ENCODE measurements around the gene KRT73. TPM values are rescaled to one million over a fixed set of nuclear protein-coding genes. Genes with fewer than 3 reads are reported as not detected.

Gene KRT73
- total and polyA plus RNA-seq, 5 experiments from 2014 or later: 0.72 to 10.0 (median 8.5) TPM

DNA sequence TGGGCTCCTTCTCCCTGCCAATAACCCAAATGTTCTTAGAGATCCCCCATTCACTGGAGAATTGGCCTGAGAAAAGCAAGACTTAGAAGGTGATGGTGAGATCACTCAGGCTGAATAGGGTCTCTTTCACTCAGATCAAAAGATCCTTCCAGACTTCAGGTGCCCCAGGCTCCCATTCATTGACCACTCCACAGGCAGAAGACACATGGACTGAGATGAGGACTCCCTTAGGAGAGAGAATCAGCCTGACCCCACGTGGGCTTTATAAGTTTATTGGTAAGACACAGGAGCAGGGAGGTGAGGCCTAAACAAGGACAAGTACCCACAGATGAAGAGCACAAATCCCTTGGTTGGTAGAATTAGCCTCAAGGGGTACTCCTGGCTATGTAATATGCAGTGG lies 11.0 kb downstream of the KRT73 start:
- peak overlapping the region; percentile 9 to 100 (median 96) for H3K27ac Mint-ChIP-seq
- H3K27me3 Mint-ChIP-seq: peaks cover 0 to 1% (median 0%) of the 10 kb centered on the region in 5 donors

DNA sequence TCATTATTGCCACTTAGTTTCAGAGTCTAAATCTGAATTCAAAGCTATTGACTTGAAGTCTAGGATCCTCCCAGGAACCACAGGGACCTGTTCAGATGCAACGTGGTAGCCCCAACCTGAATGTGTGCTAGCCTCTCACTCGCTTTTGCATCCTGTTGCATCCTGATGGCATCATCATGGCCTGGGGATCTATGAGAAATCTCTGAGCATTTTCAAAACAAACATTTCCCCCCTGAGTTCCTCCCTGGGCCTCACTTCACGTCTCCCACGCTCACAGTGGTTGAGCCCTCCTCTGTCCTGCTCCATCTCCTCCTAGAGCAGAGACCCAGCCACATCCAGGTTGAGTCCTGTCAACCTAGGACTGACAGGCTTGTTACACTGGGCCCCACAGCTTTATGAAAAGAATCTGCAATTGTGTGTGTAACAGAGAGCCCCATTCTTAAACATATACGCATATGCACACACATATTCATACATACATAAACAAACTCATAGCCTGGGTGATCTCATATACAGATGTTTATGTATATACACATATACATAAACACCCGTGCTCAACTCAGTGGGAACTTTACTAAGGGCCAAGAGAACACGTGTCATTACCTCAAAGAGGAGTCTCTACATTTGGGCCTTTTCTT lies 11.7 kb downstream of the KRT73 start:
- POLR2A ChIA-PET: interaction anchor here (1.2 to 1.6 kb wide), 3 partner anchors 17 to 41 kb away, joined by 3 to 4 read pairs (median 4); no protein-coding TSS in a partner anchor
- ATAC-seq: no peak
- Mint-ChIP-seq H3K27ac (peak overlapping the region in 9 of 10 donors; percentile 91 to 100 (median 97)), H3K27me3 (peaks cover 0 to 1% (median 0%) of the 10 kb centered on the region in 5 donors), H3K4me3 (peak overlapping the region in 6 of 10 donors; percentile 20 to 65 (median 44)), H3K9me3 (no peaks in the 10 kb centered on the region), H3K4me1 (peaks cover 60 to 99% (median 97%) of the 10 kb centered on the region in 4 donors), H3K36me3 (peaks cover 0 to 3% (median 1%) of the 10 kb centered on the region in 3 donors)
- DNase-seq: no peak

More for the DNA sequence above, 11.0 kb downstream of the KRT73 start:
- Mint-ChIP-seq H3K9me3 (no peaks in the 10 kb centered on the region), H3K4me3 (peak overlapping the region in 4 of 10 donors; percentile 12 to 69 (median 50)), H3K4me1 (peaks cover 62 to 99% (median 97%) of the 10 kb centered on the region in 4 donors), H3K36me3 (peaks cover 0 to 3% (median 1%) of the 10 kb centered on the region in 3 donors)
- ATAC-seq (no peak), DNase-seq (no peak)
- POLR2A ChIA-PET: interaction anchor here (5.8 kb wide), 1 partner anchor 20 kb away, joined by 130 read pairs; no protein-coding TSS in a partner anchor

DNA sequence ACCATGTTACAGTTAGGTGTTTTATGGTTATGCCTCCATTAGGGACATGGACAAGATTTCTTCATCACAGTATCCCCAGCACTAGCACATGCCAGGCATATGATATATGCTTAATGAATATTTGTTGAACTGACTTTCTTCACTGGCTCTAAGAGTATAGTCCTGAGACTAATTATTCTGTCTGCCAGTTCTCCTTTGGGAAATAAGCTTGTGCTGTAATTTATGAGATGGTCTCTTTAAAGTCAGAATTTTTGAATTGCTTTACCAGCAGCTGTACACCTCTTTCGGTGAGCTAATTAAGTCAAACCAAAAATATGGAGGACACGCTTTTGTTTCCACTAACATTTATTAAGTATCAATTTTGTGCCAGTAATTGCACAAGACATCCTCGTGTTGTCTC lies 12.3 kb downstream of the KRT73 start:
- peak overlapping the region in 9 of 10 donors; percentile 63 to 99 (median 93) for H3K27ac Mint-ChIP-seq
- no peak for DNase-seq
- POLR2A ChIA-PET: interaction anchor here (1.2 to 1.6 kb wide), 3 partner anchors 16 to 42 kb away, joined by 3 to 4 read pairs (median 4); no protein-coding TSS in a partner anchor
- peak overlapping the region in 6 of 10 donors; percentile 0 to 71 (median 41) for H3K4me3 Mint-ChIP-seq
- H3K9me3 Mint-ChIP-seq: no peaks in the 10 kb centered on the region
- peaks cover 0 to 1% (median 0%) of the 10 kb centered on the region in 5 donors for H3K27me3 Mint-ChIP-seq
- H3K36me3 Mint-ChIP-seq: peaks cover 0 to 3% (median 1%) of the 10 kb centered on the region in 3 donors
- ATAC-seq: no peak
- H3K4me1 Mint-ChIP-seq: peaks cover 56 to 94% (median 94%) of the 10 kb centered on the region in 4 donors

DNA sequence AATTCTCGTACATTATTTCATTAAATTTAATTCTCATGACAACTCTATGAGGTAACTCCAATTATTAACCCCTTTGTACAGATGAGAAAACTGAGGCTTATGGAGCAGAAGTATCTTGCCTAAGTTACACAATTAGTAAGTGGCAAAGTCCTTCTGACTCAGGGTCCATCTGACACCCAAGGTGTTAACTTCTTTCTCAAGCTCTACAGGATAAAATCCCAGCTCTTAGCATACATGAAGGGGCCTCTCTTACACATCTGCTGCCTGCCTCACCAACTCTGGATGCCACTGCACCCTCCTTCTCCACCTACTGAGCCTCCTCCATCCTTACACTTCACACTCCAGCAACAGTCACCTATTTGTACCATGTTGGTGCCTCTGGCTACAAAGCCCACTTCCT lies 12.8 kb downstream of the KRT73 start:
- Mint-ChIP-seq H3K4me1 (peaks cover 56 to 89% (median 88%) of the 10 kb centered on the region in 4 donors), H3K9me3 (no peaks in the 10 kb centered on the region), H3K36me3 (peaks cover 0 to 3% (median 1%) of the 10 kb centered on the region in 3 donors), H3K4me3 (peak overlapping the region in 7 of 10 donors; percentile 1 to 77 (median 33)), H3K27ac (peak overlapping the region in 9 of 10 donors; percentile 50 to 99 (median 88)), H3K27me3 (peaks cover 0 to 1% (median 0%) of the 10 kb centered on the region in 5 donors)
- ATAC-seq (no peak), DNase-seq (no peak)
- POLR2A ChIA-PET: interaction anchor here (0.8 to 1.6 kb wide), 5 partner anchors 12 to 43 kb away, joined by 3 to 11 read pairs (median 4); no protein-coding TSS in a partner anchor

DNA sequence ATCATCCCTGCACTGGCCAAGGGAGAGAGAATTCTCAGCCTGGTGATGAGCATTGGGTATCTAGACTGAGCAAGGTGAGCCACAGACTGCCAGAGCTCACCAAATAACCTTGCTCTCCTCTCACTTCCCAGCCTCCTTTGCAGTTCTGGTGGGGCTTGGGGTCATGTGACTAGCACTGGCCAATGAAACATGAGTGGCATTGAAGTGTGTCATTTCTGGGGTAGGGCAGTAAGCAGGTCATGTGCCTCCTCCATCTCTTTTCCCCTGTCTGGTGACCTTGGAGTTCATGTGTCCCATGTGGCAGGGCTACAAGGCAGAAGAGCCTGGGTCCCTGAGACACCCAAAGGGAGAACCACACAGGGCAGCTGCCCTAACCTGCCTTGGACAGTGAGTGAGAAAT lies 13.5 kb downstream of the KRT73 start:
- peak overlapping the region; percentile 50 to 99 (median 84) for H3K27ac Mint-ChIP-seq
- peak in 1 of 2 donors; percentile 17 for ATAC-seq

DNA sequence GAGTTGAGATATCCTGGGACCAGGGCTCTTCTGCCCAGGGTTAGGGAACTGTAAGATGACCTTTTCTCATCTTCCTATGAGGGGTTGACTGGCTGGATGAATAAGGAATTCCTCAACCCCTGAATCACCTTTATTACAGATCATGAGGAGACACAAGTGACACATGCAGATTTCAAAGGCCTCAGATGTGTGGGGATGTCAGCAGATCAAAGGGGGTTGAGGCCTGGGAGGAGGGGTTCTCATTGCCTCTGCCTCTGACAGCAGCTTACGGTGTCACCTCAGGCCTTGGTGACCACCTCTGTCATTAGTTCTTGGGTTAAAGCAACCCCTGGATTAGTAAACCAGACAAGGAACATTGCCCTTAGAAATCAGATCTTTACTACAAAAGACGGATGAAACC lies 15.0 kb downstream of the KRT73 start:
- Mint-ChIP-seq H3K27ac (peak overlapping the region; percentile 63 to 99 (median 84)), H3K36me3 (peaks cover 0 to 6% (median 1%) of the 10 kb centered on the region in 3 donors), H3K4me3 (peak overlapping the region in 8 of 10 donors; percentile 11 to 80 (median 63)), H3K9me3 (no peaks in the 10 kb centered on the region), H3K4me1 (peaks cover 59 to 77% (median 71%) of the 10 kb centered on the region in 4 donors), H3K27me3 (peaks cover 0 to 7% (median 0%) of the 10 kb centered on the region in 5 donors)
- POLR2A ChIA-PET: interaction anchor here (0.7 kb wide), 1 partner anchor 17 kb away, joined by 3 read pairs; no protein-coding TSS in a partner anchor
- ATAC-seq (peak; percentile 93 to 94), DNase-seq (peak in 9 of 10 donors; percentile 34 to 80 (median 64))

More for the DNA sequence above, 13.5 kb downstream of the KRT73 start:
- POLR2A ChIA-PET: interaction anchor here (0.8 to 1.1 kb wide), 3 partner anchors 11 to 42 kb away, joined by 3 to 11 read pairs (median 4); no protein-coding TSS in a partner anchor
- Mint-ChIP-seq H3K36me3 (peaks cover 0 to 3% (median 1%) of the 10 kb centered on the region in 3 donors), H3K9me3 (no peaks in the 10 kb centered on the region), H3K4me1 (peaks cover 58 to 86% (median 82%) of the 10 kb centered on the region in 4 donors), H3K4me3 (peak overlapping the region in 9 of 10 donors; percentile 12 to 77 (median 44)), H3K27me3 (peaks cover 0 to 6% (median 0%) of the 10 kb centered on the region in 5 donors)
- DNase-seq: no peak

DNA sequence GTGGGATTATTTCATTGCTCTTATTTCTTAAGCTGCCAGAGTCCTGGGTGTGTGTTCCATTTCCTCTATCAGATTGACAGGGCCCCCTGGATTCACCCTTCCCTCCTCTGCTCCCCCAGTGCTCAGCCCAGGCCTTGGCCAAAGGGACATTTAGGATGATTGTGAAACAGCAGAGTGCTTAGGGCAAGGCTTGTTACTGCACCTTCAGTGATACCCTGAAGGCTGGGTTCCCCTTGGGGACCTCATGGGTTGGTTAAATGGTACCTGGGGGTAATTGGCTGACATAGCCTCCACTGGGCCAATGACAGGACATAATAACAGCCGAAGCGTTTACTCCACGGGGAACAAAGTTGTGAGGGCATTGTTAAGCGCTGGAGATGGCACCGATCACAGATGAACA lies 15.8 kb downstream of the KRT73 start:
- H3K4me1 Mint-ChIP-seq: peaks cover 53 to 69% (median 63%) of the 10 kb centered on the region in 4 donors
- POLR2A ChIA-PET: no interaction called here

DNA sequence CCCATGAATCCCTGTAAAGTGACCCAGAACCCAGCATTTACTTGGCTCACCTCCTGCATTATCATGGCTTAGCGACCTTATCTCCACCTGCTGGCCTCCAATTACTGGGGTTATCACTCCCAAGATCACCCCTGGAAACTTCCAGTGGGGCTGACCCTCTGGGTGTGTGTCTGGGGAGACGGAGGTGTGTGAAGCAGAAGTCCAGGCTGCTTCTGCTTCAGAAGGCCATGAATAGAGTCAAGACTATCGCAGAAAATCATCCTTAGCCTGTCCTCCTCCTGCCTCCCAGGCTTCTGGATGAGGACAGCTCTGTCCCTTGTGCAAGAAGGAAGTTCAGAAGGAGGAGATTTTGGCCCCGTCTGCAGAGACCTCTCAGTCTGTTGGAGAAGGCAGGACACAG lies 16.7 kb downstream of the KRT73 start:
- H3K4me3 Mint-ChIP-seq: no peak overlapping the region
- ATAC-seq (no peak), DNase-seq (peak in 1 of 10 donors; percentile 10)
- peaks cover 45 to 60% (median 55%) of the 10 kb centered on the region in 4 donors for H3K4me1 Mint-ChIP-seq
- H3K9me3 Mint-ChIP-seq: no peaks in the 10 kb centered on the region
- peaks cover 0 to 3% (median under 1%) of the 10 kb centered on the region in 3 donors for H3K36me3 Mint-ChIP-seq
- POLR2A ChIA-PET: no interaction called here
- peak overlapping the region in 6 of 10 donors; percentile 19 to 75 (median 60) for H3K27ac Mint-ChIP-seq
- H3K27me3 Mint-ChIP-seq: peaks cover 0 to 7% (median 0%) of the 10 kb centered on the region in 5 donors

More for the DNA sequence above, 15.8 kb downstream of the KRT73 start:
- DNase-seq (peak in 1 of 10 donors; percentile 9), ATAC-seq (no peak)
- H3K36me3 Mint-ChIP-seq: peaks cover 0 to 3% (median 1%) of the 10 kb centered on the region in 3 donors
- peaks cover 0 to 7% (median 0%) of the 10 kb centered on the region in 5 donors for H3K27me3 Mint-ChIP-seq
- peak overlapping the region in 9 of 10 donors; percentile 44 to 92 (median 73) for H3K27ac Mint-ChIP-seq
- H3K9me3 Mint-ChIP-seq: no peaks in the 10 kb centered on the region
- peak overlapping the region in 5 of 10 donors; percentile 10 to 50 (median 30) for H3K4me3 Mint-ChIP-seq

DNA sequence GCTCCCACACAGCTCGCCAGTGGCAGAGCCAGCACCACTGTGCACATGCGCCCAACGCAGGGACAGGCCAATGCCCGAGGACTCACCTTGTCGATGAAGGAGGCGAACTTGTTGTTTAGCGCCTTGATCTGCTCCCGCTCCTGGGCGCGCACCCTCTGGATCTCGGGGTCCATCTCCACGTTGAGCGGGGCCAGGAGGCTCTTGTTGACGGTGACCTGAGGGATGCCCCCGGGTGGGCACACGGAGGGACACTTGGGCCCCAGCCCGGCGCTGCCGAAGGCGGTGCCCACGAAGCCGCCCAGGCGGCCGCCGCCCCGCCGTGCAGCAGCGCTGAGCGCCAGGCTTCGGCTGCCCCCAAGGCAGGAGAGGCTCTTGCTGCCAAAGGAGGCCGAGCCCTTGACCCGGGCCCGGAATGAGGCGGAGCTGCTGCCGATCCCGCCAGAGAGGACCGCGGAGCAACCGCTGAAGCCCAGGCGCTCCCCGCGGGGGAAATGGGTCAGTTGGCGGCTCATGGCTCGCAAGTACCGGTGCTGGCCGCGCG lies 17.3 kb downstream of the KRT73 start, which contains the start of gene KRT72:
Gene KRT72, minus strand, starts transcription at position 523 of the 541 bp plus-strand sequence. Its CDS starts 11 bp downstream, at position 512.
- Mint-ChIP-seq H3K27me3 (peaks cover 0 to 7% (median 0%) of the 10 kb centered on the region in 5 donors), H3K4me3 (peak within 1 kb of the TSS in 2 of 10 donors; percentile 30 to 32), H3K4me1 (peaks cover 44 to 54% (median 49%) of the 10 kb centered on the region in 4 donors), H3K9me3 (no peaks in the 10 kb centered on the region), H3K27ac (peak within 1 kb of the TSS in 7 of 10 donors; percentile 19 to 91 (median 63)), H3K36me3 (peaks cover 0 to 3% (median 0%) of the 10 kb centered on the region in 3 donors)
- POLR2A ChIA-PET: no interaction called here
- DNase-seq (peak in 1 of 10 donors; percentile 16), ATAC-seq (no peak)

DNA sequence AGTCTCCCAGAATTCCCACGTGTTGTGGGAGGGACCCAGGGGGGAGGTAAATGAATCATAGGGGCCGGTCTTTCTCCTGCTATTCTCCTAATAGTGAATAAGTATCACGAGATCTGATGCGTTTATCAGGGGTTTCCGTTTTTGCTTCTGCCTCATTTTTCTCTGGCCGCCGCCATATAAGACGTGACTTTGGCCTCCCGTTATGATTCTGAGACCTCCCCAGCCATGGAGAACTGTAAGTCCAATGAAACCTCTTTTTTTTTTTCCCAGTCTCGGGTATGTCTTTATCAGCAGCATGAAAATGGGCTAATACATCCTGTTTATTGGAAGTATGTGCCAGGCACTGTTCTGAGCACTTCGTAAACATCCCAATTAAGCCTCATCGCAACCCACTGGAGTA lies 17.9 kb downstream of the KRT73 start:
- no peak for DNase-seq
- Mint-ChIP-seq H3K27ac (peak overlapping the region in 1 of 10 donors; percentile 4), H3K9me3 (no peaks in the 10 kb centered on the region), H3K27me3 (peaks cover 0 to 7% (median 0%) of the 10 kb centered on the region in 5 donors), H3K36me3 (peaks cover 0 to 3% (median 0%) of the 10 kb centered on the region in 3 donors), H3K4me3 (no peak overlapping the region), H3K4me1 (peaks cover 39 to 48% (median 44%) of the 10 kb centered on the region in 4 donors)
- ATAC-seq: no peak
- POLR2A ChIA-PET: interaction anchor here (1.0 kb wide), 1 partner anchor 8 kb away, joined by 5 read pairs; no protein-coding TSS in a partner anchor

DNA sequence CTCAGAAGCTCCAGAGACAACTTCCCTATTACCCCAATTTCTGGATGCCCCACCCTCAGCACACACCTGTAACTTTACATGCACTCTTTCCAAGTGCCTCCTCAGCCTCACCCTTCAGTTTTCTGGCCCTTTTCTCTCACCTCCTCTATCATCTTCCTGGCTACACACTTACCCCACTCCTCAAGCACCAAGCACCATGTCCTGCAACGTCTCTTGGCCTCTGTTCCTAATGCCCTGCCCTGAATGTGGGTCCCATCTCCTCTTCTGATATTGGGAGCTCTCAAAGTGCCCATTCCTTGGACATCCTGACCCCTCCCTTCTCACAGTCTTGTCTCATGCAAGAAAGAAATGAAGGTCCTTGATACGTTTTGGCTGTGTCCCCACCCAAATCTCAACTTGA lies 18.3 kb downstream of the KRT73 start:
- Mint-ChIP-seq H3K4me1 (peaks cover 35 to 44% (median 41%) of the 10 kb centered on the region in 4 donors), H3K4me3 (no peak overlapping the region), H3K36me3 (peaks cover 0 to 3% (median 0%) of the 10 kb centered on the region in 3 donors), H3K27me3 (peaks cover 0 to 7% (median 0%) of the 10 kb centered on the region in 5 donors), H3K27ac (peak overlapping the region in 5 of 10 donors; percentile 1 to 53 (median 20)), H3K9me3 (no peaks in the 10 kb centered on the region)
- DNase-seq (peak in 1 of 10 donors; percentile 8), ATAC-seq (no peak)
- POLR2A ChIA-PET: interaction anchor here (0.6 to 1.0 kb wide), 2 partner anchors 9 to 15 kb away, joined by 3 to 5 read pairs; no protein-coding TSS in a partner anchor

DNA sequence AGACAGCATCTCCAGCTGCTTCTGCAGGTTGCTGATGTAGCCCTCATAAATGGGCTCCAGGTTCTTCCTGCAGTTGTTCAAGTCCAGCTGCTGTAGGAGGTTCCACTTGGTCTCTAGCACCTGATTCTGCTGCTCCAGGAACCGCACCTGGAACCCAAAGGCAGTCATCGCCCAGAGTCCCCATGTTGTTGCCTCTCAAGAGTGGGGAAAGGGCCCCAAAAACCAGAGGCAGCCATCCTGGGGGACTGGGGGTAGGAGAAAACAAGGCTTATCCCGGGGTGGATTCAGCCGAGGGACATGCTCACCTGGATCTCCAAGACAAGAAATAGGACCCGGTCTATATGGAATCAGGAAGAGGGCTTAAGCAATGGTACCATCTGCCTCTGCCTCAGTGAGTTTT lies 19.4 kb downstream of the KRT73 start:
- peaks cover 0 to 7% (median 0%) of the 10 kb centered on the region in 5 donors for H3K27me3 Mint-ChIP-seq
- H3K27ac Mint-ChIP-seq: peak overlapping the region in 2 of 10 donors; percentile 13 to 75
- DNase-seq: peak in 1 of 10 donors; percentile 7
- no peaks in the 10 kb centered on the region for H3K9me3 Mint-ChIP-seq
- H3K36me3 Mint-ChIP-seq: peaks cover 0 to 3% (median 2%) of the 10 kb centered on the region in 3 donors
- no peak overlapping the region for H3K4me3 Mint-ChIP-seq
- POLR2A ChIA-PET: no interaction called here
- H3K4me1 Mint-ChIP-seq: peaks cover 25 to 34% (median 32%) of the 10 kb centered on the region in 4 donors
- ATAC-seq: no peak
